ENCODE results near the gene TOMM5.

The TOMM5 gene

DNA sequence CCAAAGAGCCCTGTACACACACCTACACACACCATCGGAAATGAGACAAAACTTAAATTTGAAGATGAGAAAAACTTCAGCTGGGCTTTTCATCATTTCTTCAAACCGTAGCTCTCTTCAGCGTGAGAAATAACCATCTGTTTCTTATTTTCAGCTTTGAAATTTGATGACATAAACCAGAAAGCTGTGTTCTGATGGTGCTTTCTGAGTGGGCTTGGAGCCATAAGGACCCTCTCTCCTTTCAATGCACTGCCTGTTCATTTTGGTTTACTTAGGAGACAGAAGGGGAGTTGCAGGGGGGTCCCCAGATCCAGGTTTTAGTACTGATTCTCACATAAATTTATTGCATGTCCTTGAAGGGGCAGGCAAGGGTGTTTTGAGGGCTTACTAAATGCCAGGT, 25.7 kb downstream of the TOMM5 start:
- no peak for DNase-seq
- Histone ChIP-seq H3K36me3 (replicated peaks) (no peaks in the 10 kb centered on the region), H3K27ac (no peak overlapping the region), H3K4me3 (ENCODE audit: low read depth, low read length) (no peak overlapping the region), H3K27me3 (replicated peaks) (no peaks in the 10 kb centered on the region)
- TF ChIP-seq, protein P1, sequence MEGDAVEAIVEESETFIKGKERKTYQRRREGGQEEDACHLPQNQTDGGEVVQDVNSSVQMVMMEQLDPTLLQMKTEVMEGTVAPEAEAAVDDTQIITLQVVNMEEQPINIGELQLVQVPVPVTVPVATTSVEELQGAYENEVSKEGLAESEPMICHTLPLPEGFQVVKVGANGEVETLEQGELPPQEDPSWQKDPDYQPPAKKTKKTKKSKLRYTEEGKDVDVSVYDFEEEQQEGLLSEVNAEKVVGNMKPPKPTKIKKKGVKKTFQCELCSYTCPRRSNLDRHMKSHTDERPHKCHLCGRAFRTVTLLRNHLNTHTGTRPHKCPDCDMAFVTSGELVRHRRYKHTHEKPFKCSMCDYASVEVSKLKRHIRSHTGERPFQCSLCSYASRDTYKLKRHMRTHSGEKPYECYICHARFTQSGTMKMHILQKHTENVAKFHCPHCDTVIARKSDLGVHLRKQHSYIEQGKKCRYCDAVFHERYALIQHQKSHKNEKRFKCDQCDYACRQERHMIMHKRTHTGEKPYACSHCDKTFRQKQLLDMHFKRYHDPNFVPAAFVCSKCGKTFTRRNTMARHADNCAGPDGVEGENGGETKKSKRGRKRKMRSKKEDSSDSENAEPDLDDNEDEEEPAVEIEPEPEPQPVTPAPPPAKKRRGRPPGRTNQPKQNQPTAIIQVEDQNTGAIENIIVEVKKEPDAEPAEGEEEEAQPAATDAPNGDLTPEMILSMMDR (IDR thresholded peaks at IDR 0.05; ENCODE audit: low read depth, low read length, missing control alignments), result no peak
- in situ Hi-C loops (cut with HindIII; ENCODE audit: low pct_ligation_motif_present, low sequenced_read_pairs), result no loop called here

DNA sequence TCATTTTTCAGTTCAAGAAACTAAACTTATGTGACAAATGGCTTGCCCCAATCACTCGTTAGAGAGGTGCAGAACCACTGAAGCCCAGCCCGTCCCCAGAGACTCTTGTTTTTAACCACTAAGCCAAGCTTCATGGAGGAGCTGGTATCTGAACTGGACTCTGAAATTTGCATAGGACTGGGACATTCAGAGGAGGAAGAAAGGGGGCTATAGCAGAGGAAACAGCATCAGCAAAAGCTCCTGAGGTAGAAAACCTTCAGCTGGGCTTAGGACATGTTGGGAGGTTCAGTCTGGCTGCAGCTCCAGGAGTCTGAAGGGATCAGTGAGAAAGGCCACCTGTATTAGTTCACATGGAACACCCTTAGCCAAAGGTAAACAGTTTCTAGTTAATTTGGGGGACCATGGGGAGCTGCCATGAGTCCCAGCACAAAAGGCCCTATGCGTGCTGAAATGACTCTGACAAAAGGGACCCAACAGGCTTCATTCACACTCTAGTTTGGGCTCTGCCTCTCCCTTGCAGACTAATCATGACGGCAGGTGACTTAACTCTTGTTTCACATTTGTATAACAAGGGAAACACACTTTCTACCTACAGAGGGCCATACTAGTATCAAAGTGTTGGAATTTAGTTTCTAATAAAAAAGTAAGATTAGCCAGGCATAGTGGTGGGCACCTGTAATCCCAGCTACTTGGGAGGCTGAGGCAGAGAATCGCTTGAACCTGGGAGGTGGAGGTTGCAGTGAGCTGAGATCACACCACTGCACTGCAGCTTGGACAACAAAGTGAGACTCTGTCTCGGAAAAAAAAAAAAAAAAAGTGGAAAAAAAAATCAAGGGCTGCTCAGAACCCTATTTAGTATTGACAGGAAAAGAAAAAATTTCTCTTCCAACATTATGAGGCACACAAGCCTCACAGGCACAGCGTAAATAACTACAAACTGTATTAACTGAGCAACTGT, 26.5 kb downstream of the TOMM5 start:
- H3K27ac ChIP-seq, result no peak overlapping the region
- no peaks in the 10 kb centered on the region for H3K36me3 ChIP-seq (replicated peaks)
- no peak for DNase-seq
- no peak overlapping the region for H3K4me3 ChIP-seq (ENCODE audit: low read depth, low read length)
- in situ Hi-C loops (cut with HindIII; ENCODE audit: low pct_ligation_motif_present, low sequenced_read_pairs), result no loop called here
- TF ChIP-seq, protein P1 (IDR thresholded peaks at IDR 0.05; ENCODE audit: low read depth, low read length, missing control alignments), result no peak
- H3K27me3 ChIP-seq (replicated peaks), result no peaks in the 10 kb centered on the region

DNA sequence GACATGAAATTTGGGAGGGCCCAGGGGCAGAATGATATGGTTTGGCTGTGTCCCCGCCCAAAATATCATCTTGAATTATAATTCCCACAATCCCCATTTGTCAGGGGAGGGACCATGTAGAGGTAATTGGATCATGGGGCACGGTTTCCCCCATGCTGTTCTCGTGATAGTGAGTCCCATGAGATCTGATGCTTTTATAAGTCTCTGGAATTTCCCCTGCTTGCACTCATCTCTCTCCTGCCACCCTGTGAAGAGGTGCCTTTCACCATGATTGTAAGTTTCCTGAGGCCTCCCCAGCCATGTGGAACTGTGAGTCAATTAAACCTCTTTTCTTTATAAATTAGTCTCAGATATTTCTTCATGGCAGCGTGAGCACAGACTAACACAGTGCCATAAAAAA, 27.5 kb downstream of the TOMM5 start:
- in situ Hi-C loops (cut with HindIII; ENCODE audit: low pct_ligation_motif_present, low sequenced_read_pairs), result no loop called here
- no peak overlapping the region for H3K27ac ChIP-seq

DNA sequence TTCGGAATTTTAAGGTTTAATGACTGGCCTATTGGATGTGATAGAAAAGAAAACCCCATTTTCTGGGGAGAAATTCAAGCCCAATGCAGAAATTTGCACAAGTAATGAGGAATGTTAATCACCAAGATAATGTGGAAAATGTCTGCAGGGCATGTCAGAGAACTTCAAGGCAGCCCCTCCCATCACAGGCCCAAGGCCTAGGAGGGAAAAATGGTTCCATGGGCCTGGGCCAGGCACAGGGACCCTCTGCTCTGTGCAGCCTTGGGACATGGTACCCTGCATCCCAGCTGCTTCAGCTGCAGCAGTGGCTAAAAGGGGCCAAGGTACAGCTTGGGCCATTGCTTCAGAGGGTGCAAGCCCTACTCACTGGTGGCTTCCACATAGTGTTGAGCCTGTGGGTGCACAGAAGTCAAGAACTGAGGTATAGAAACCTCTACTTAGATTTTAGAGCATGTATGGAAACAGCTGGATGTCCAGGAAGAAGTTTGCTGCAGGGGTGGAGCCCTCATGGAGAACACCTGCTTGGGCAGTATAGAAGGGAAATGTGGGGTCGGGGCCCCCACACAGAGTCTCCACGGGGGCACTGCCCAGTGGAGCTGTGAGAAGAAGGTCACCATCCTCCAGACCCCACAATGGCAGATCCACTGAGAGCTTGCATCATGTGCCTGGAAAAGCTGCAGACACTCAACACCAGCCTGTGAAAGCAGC, 28.4 kb downstream of the TOMM5 start:
- H3K36me3 ChIP-seq (replicated peaks), result no peaks in the 10 kb centered on the region
- in situ Hi-C loops (cut with HindIII; ENCODE audit: low pct_ligation_motif_present, low sequenced_read_pairs), result no loop called here
- no peaks in the 10 kb centered on the region for H3K27me3 ChIP-seq (replicated peaks)
- no peak for DNase-seq
- TF ChIP-seq, protein P1 (IDR thresholded peaks at IDR 0.05; ENCODE audit: low read depth, low read length, missing control alignments), result no peak
- no peak overlapping the region for H3K4me3 ChIP-seq (ENCODE audit: low read depth, low read length)
- no peak overlapping the region for H3K27ac ChIP-seq

More for the DNA sequence above, 27.5 kb downstream of the TOMM5 start:
- TF ChIP-seq, protein P1 (IDR thresholded peaks at IDR 0.05; ENCODE audit: low read depth, low read length, missing control alignments), result no peak
- Histone ChIP-seq H3K27me3 (replicated peaks) (no peaks in the 10 kb centered on the region), H3K36me3 (replicated peaks) (no peaks in the 10 kb centered on the region), H3K4me3 (ENCODE audit: low read depth, low read length) (no peak overlapping the region)
- no peak for DNase-seq

DNA sequence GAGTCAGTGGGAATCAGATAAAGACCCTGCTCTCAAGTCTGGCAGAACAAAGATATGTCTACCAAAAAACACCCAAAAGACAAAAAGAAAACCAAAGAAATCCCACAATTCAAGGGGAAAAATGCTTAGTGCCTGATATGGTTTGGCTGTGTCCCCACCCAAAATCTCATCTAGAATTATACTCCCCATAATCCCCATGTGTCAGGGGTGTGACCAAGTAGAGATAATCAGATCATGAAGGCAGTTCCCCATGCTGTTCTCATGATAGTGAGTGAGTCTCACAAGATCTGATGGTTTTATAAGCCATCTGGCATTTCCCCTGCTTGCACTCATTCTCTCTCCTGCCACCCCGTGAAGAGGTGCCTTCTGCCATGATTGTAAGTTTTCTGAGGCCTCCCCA, 29.6 kb downstream of the TOMM5 start:
- no peak for DNase-seq
- TF ChIP-seq, protein P1 (IDR thresholded peaks at IDR 0.05; ENCODE audit: low read depth, low read length, missing control alignments), result no peak
- no peak overlapping the region for H3K27ac ChIP-seq
- in situ Hi-C loops (cut with HindIII; ENCODE audit: low pct_ligation_motif_present, low sequenced_read_pairs), result no loop called here
- H3K4me3 ChIP-seq (ENCODE audit: low read depth, low read length), result no peak overlapping the region
- no peaks in the 10 kb centered on the region for H3K36me3 ChIP-seq (replicated peaks)
- no peaks in the 10 kb centered on the region for H3K27me3 ChIP-seq (replicated peaks)

All from brain microvascular endothelial cell (primary cell).